Breast epithelium (tissue), 4 donors: ENCODE results near the gene RPS19BP1. TPM values are rescaled to one million over a fixed set of nuclear protein-coding genes. Genes with fewer than 3 reads are reported as not detected.
"Not testable (repeated sequence)": the region's sequence is repeated elsewhere in the genome, so short reads cannot be mapped to it uniquely, and the experiment has no call there.

ENCODE experiments used
- DNase-seq, 2 donors: peaks; one replicate each; pipeline ENCODE4 v3.0.0-alpha.2; 2019; ENCODE audit warnings: low spot score in 2 of 2
- H3K27ac ChIP-seq, 2 donors: fragments of 200-600 bp; sonication (generic) in 1 of 2; one replicate each; pipeline ENCODE4 v1.5.1; 2016 to 2019; ENCODE audit warnings: mild to moderate bottlenecking in 1 of 2
- H3K27me3 ChIP-seq, 2 donors: fragments of 200-600 bp; sonication (generic) in 1 of 2; one replicate each; pipeline versions ENCODE4 v1.5.1 to v1.6.0; 2017 to 2019; ENCODE audit warnings: control low read depth in 1 of 2, mild to moderate bottlenecking in 1 of 2
- H3K36me3 ChIP-seq: fragments of 200-600 bp; one replicate; pipeline ENCODE4 v1.5.1; 2019
- H3K4me1 ChIP-seq, 2 donors: fragments of 200-600 bp; sonication (generic); one replicate each; pipeline ENCODE4 v1.5.1; 2016 to 2019; ENCODE audit warnings: control low read depth in 1 of 2
- H3K4me3 ChIP-seq, 3 donors: fragments of 200-600 bp; sonication (generic); 1 replicate in 2 of 3; 2 replicates in 1 of 3; pipeline ENCODE4 v1.5.1; 2016 to 2019; ENCODE audit warnings: mild to moderate bottlenecking in 3 of 3, moderate library complexity in 2 of 3
- H3K9me3 ChIP-seq, 2 donors: fragments of 200-600 bp; sonication (generic) in 1 of 2; one replicate each; pipeline ENCODE4 v1.5.1; 2016 to 2019; ENCODE audit warnings: control low read depth in 1 of 2
- CTCF ChIP-seq, 3 donors: fragments of 450-650 bp; IDR thresholded peaks; one replicate each; pipeline ENCODE4 v1.5.1; 2016 to 2017; ENCODE audit warnings: antibody characterized with exemption in 3 of 3, mild to moderate bottlenecking in 3 of 3, moderate library complexity in 3 of 3
- POLR2A ChIP-seq: fragments of 450-650 bp; IDR thresholded peaks from one replicate; pipeline ENCODE4 v1.6.1; 2016; ENCODE audit warnings: antibody characterized with exemption, mild to moderate bottlenecking, moderate library complexity
- POLR2AphosphoS5 ChIP-seq, 3 donors: sonication (generic); formaldehyde crosslinking; IDR thresholded peaks; one replicate each; pipeline ENCODE4 v1.6.1; 2017; ENCODE audit warnings: antibody characterized with exemption in 3 of 3
- intact Hi-C: fragments of 100-400 bp; cut with DNase I; formaldehyde crosslinking; loops from one replicate; pipeline ENCODE4 v1.15.1; 2023; ENCODE audit warnings: low total_unique reads
- total RNA-seq, 3 donors: library from RNA; depleted of rRNA; stranded (reverse); fragments of >200 nt; gene quantifications; one replicate each; pipeline ENCODE4 v1.1.0, GENCODE V29; 2016

Gene RPS19BP1
- total RNA-seq, 3 donors from 2014 or later, result 112 to 177 (median 159) TPM

DNA sequence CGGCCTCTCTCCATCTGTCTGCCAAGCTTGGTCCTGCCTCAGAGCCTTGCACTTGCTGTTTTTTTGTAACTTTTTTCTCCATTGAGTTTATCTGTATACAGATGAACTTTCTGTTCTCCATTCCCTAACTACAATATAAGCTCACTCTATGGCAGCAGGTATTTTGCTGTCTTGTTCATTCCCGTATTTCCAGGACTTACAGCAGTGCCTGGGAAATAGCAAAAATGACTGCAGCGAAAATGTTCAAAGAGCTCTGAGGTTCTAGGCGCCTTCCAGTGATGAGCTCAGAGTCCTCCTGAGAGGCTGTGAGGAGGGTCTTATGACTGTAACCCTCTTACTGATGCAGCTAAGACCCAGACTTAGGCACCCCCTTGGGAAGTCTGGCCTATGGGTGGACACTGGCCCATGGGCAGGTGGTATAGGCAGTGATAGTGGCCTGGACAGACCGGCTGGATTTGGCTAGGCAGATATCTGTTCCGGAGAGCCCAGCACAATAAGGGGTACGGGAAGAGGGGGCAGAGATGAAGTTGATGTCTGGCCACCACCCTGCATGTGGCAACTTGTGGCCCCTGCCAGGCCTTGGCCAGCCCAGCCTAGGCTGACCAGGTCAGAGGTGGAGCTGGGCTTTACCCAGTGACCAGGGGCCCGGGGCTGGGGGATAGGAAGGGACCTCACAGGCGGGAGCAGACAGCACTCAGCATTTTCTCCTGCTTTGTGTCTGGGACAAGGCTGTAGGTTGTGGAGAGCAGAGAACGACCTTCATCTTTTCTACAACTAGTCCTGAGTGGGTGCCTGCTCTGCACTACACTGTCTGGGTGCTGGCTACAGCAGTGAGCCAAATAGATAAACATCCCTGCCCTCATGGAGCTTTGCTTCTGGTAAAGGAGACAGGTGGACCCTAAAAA lies 7.5 kb downstream of the RPS19BP1 start:
- peak overlapping the region in 1 of 3 donors; percentile 28 for H3K4me3 ChIP-seq
- peak overlapping the region; percentile 31 to 40 for H3K27ac ChIP-seq
- no peaks in the 10 kb centered on the region for H3K27me3 ChIP-seq
- intact Hi-C loops, result loop anchor here (5.0 to 10.0 kb wide), 2 partner anchors 210 to 353 kb away; partner anchors contain the start of gene RPL3
- TF ChIP-seq POLR2A (no peak), CTCF (IDR thresholded peaks at IDR 0.05) (no peak), POLR2AphosphoS5 (IDR thresholded peaks at IDR 0.05) (no peak)
- H3K36me3 ChIP-seq, result no peaks in the 10 kb centered on the region
- peaks cover 15 to 34% of the 10 kb centered on the region in 2 donors for H3K4me1 ChIP-seq
- DNase-seq, result no peak
- no peaks in the 10 kb centered on the region for H3K9me3 ChIP-seq

DNA sequence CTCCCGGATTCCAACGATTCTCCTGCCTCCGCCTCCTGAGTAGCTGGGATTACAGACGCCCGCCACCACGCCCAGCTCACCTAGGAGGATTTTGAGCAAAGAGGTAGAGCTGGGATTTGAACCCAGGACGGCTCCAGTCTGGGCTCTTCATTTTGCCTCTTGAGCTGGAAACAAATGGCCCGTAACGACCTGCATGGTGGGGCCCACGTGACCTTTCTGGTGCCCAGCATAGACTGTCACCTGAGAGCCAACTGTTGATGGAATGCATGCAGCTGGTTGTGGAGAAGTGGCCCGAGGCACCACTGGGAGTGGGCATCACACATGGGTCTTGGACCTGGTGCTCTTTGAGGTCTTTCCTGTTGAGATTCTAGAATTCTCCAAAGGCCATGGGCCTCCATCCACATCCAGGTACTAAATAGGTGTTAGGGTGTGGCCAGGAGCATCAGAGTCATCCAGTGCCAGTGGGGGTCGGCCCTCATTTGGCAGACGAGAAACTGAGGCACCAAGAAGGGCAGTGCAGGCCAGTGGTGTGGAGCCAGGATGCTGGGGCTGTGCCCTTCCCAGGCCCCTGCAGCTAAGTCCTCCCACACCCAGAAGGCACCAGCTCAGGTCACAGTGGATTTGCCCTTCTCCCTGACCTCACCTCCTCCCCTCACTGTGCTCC lies 8.3 kb downstream of the RPS19BP1 start:
- no peak for TF ChIP-seq POLR2A
- no peak for TF ChIP-seq CTCF (IDR thresholded peaks at IDR 0.05)
- no peak for TF ChIP-seq POLR2AphosphoS5 (IDR thresholded peaks at IDR 0.05)
- Histone ChIP-seq H3K9me3 (no peaks in the 10 kb centered on the region), H3K4me1 (peaks cover 16 to 35% of the 10 kb centered on the region in 2 donors), H3K36me3 (no peaks in the 10 kb centered on the region), H3K27me3 (no peaks in the 10 kb centered on the region), H3K27ac (peak overlapping the region; percentile 31 to 40), H3K4me3 (peak overlapping the region in 1 of 3 donors; percentile 28)
- DNase-seq, result no peak
- intact Hi-C loops, result loop anchor here (10.0 kb wide), 1 partner anchor 209 kb away; the partner anchor contains the start of gene RPL3

GRCh38 chr22:39522567-39523300 lies 9.8 kb downstream of the RPS19BP1 start:
- H3K4me1 ChIP-seq, result peaks cover 9 to 28% of the 10 kb centered on the region in 2 donors
- no peaks in the 10 kb centered on the region for H3K36me3 ChIP-seq
- intact Hi-C loops, result loop anchor here (10.0 kb wide), 1 partner anchor 208 kb away; the partner anchor contains the start of gene RPL3
- no peaks in the 10 kb centered on the region for H3K27me3 ChIP-seq
- TF ChIP-seq POLR2AphosphoS5 (IDR thresholded peaks at IDR 0.05) (peak in 2 of 3 donors; percentile 14 to 25), POLR2A (no peak)
- peak overlapping the region; percentile 97 to 100 (median 99) for H3K4me3 ChIP-seq
- peak overlapping the region; percentile 99 to 100 for H3K27ac ChIP-seq
- no peak for DNase-seq
- no peaks in the 10 kb centered on the region for H3K9me3 ChIP-seq

DNA sequence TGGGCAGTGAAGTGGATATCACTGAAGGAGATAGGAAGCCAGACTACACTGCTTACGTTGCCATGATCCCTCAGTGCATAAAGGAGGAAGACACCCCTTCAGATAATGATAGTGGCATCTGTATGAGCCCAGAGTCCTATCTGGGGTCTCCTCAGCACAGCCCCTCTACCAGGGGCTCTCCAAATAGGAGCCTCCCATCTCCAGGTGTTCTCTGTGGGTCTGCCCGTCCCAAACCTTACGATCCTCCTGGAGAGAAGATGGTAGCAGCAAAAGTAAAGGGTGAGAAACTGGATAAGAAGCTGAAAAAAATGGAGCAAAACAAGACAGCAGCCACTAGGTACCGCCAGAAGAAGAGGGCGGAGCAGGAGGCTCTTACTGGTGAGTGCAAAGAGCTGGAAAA lies 10.5 kb downstream of the RPS19BP1 start:
- peaks cover 9 to 22% of the 10 kb centered on the region in 2 donors for H3K4me1 ChIP-seq

DNA sequence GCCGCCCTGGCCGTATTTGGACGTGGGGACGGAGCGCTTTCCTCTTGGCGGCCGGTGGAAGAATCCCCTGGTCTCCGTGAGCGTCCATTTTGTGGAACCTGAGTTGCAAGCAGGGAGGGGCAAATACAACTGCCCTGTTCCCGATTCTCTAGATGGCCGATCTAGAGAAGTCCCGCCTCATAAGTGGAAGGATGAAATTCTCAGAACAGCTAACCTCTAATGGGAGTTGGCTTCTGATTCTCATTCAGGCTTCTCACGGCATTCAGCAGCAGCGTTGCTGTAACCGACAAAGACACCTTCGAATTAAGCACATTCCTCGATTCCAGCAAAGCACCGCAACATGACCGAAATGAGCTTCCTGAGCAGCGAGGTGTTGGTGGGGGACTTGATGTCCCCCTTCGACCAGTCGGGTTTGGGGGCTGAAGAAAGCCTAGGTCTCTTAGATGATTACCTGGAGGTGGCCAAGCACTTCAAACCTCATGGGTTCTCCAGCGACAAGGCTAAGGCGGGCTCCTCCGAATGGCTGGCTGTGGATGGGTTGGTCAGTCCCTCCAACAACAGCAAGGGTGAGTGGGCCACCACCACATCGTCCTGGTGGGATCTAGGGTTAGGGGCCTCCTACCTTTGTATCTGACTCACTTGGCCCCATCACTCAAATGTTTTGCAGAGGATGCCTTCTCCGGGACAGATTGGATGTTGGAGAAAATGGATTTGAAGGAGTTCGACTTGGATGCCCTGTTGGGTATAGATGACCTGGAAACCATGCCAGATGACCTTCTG lies 11.3 kb downstream of the RPS19BP1 start:
- DNase-seq, result peak in 1 of 2 donors; percentile 69
- H3K27me3 ChIP-seq, H3K36me3 ChIP-seq, H3K9me3 ChIP-seq: not testable (repeated sequence)
- Histone ChIP-seq H3K4me3 (peak overlapping the region; percentile 97 to 100 (median 99)), H3K4me1 (peaks cover 9 to 22% of the 10 kb centered on the region in 2 donors), H3K27ac (peak overlapping the region; percentile 99 to 100)
- intact Hi-C loops, result loop anchor here (10.0 kb wide), 1 partner anchor 206 kb away; the partner anchor contains the start of gene RPL3

More for the DNA sequence above, 10.5 kb downstream of the RPS19BP1 start:
- H3K36me3 ChIP-seq, DNase-seq, H3K9me3 ChIP-seq, H3K27me3 ChIP-seq: not testable (repeated sequence)
- peak overlapping the region; percentile 97 to 100 (median 99) for H3K4me3 ChIP-seq
- intact Hi-C loops, result loop anchor here (10.0 kb wide), 1 partner anchor 207 kb away; the partner anchor contains the start of gene RPL3
- H3K27ac ChIP-seq, result peak overlapping the region; percentile 99 to 100
